ENCODE results near the gene PRKCQ. TPM values are rescaled to one million over a fixed set of nuclear protein-coding genes. Genes with fewer than 3 reads are reported as not detected.

The PRKCQ gene
- total and polyA plus RNA-seq, 2 of the 4 experiments (the other 2 are of a cell fraction): under 0.01 to 0.03 TPM

DNA sequence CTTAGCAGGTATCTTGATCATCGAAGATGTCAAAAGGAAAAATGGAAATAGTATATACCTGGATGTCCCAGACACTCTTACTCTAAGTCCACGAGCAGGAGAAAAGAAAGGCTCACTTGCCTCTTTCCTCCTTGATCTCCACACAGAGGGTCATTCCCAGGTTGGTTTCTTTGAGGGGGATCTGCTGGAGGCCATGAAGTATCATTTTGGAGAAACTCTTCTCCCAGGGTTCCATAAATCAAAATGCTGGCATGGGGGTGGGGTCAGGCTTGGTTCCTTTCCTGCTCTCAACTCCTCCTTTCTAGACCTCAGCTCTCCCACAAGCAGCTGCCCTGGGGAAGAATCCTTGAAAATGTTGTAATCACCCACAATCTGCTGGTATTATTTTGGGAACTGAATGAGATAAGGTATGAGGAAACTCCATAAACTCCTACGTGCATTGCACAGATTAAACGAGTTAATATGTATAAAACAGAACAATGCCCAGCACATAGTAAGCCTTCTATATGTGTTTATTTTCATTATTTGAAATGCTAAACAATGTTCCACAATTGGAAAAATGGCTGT lies 54.4 kb downstream of the PRKCQ start:
- no peak overlapping the region for H4K91ac ChIP-seq (ENCODE audit: insufficient read depth, low read depth, low read length)
- intact Hi-C loops (cut with micrococcal nuclease): no loop called here
- no TSS peak for BruUV-seq (replicated peaks)
- ChIA-PET CTCF (no interaction called here), POLR2A (ENCODE audit: unreplicated experiment) (no interaction called here)
- no peaks in the 10 kb centered on the region for H3K27me3 ChIP-seq (ENCODE audit: control insufficient read depth, insufficient read depth, low read length)
- no peak for TF ChIP-seq SMC3 (IDR thresholded peaks at IDR 0.05; ENCODE audit: low read depth, low read length)
- TF ChIP-seq MAZ (IDR thresholded peaks at IDR 0.05; ENCODE audit: borderline replicate concordance, low read depth, low read length): no peak
- no peak for TF ChIP-seq MAFK (IDR thresholded peaks at IDR 0.05; ENCODE audit: low read depth, low read length)
- no peak for TF ChIP-seq BHLHE40 (IDR thresholded peaks at IDR 0.05; ENCODE audit: low read depth, low read length)
- TF ChIP-seq RCOR1 (IDR thresholded peaks at IDR 0.05; ENCODE audit: insufficient replicate concordance, low read length): no peak
- TF ChIP-seq, protein P1, sequence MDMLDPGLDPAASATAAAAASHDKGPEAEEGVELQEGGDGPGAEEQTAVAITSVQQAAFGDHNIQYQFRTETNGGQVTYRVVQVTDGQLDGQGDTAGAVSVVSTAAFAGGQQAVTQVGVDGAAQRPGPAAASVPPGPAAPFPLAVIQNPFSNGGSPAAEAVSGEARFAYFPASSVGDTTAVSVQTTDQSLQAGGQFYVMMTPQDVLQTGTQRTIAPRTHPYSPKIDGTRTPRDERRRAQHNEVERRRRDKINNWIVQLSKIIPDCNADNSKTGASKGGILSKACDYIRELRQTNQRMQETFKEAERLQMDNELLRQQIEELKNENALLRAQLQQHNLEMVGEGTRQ (IDR thresholded peaks at IDR 0.05; ENCODE audit: low read depth, low read length): no peak
- no peak for TF ChIP-seq MXI1 (IDR thresholded peaks at IDR 0.05; ENCODE audit: borderline replicate concordance, low read depth, low read length)
- no peak for TF ChIP-seq RFX5 (IDR thresholded peaks at IDR 0.05; ENCODE audit: low read depth, low read length)
- no peak for TF ChIP-seq CHD1 (IDR thresholded peaks at IDR 0.05; ENCODE audit: low read depth, low read length)
- no peak overlapping the region for H4K5ac ChIP-seq (ENCODE audit: low read depth, low read length)
- no CpG with 5 or more reads among the region's 4 CpGs for WGBS, 2 experiments (ENCODE audit: extremely low coverage in 2 of 2, insufficient read length in 1 of 2)
- no peak overlapping the region for H3K4me3 ChIP-seq (ENCODE audit: insufficient read depth, low read depth, low read length)
- H3K4me1 ChIP-seq (ENCODE audit: control insufficient read depth, insufficient read depth, low read length): no peaks in the 10 kb centered on the region
- H2BK5ac ChIP-seq (ENCODE audit: low read depth, low read length, poor library complexity, severe bottlenecking): no peak overlapping the region
- dilution Hi-C loops (cut with HindIII; ENCODE audit: low sequenced_read_pairs, unreplicated experiment): no loop called here
- no peak overlapping the region for H3K23ac ChIP-seq (ENCODE audit: low read depth, low read length)
- H3K14ac ChIP-seq (replicated peaks; ENCODE audit: low read depth, low read length): no peak overlapping the region
- in situ Hi-C loops (cut with MboI; ENCODE audit: low sequenced_read_pairs): no loop called here
- H3K79me1 ChIP-seq (ENCODE audit: low read depth in 1 of 2, low read length in 2 of 2): no peaks in the 10 kb centered on the region
- H4K8ac ChIP-seq (ENCODE audit: low read depth in 2 of 2, low read length in 2 of 2): no peak overlapping the region
- H3K4me2 ChIP-seq (ENCODE audit: low read depth, low read length): no peak overlapping the region
- no peaks in the 10 kb centered on the region for H4K20me1 ChIP-seq (ENCODE audit: insufficient read depth, low read length)
- DNase-seq (no peak), ATAC-seq (ENCODE audit: low read depth) (no peak)
- H2BK120ac ChIP-seq (ENCODE audit: low read depth, low read length): no peak overlapping the region
- no peaks in the 10 kb centered on the region for H3K36me3 ChIP-seq (ENCODE audit: control insufficient read depth, insufficient read depth, low read length)
- no peak overlapping the region for H2BK20ac ChIP-seq (ENCODE audit: low read depth, low read length)
- H3K56ac ChIP-seq (ENCODE audit: extremely low read depth, insufficient read depth, low read length): no peak overlapping the region
- H3K9me3 ChIP-seq (ENCODE audit: control insufficient read depth, insufficient read depth, low read length): no peaks in the 10 kb centered on the region
- H2AK9ac ChIP-seq (replicated peaks; ENCODE audit: low read depth, low read length, poor library complexity): no peak overlapping the region
- H3K9me1 ChIP-seq (ENCODE audit: insufficient read depth, low read length): no peaks in the 10 kb centered on the region
- H3K18ac ChIP-seq (ENCODE audit: low read depth, low read length): no peak overlapping the region
- no peak overlapping the region for H3K27ac ChIP-seq (ENCODE audit: insufficient read depth, low read length)
- no peak overlapping the region for H2AK5ac ChIP-seq (ENCODE audit: low read depth, low read length)
- H3K4ac ChIP-seq (ENCODE audit: low read depth, low read length): no peak overlapping the region
- H2AFZ ChIP-seq (replicated peaks; ENCODE audit: low read length, poor library complexity): no peak overlapping the region
- H2BK15ac ChIP-seq (ENCODE audit: low read depth, low read length): no peak overlapping the region
- H3K9ac ChIP-seq (ENCODE audit: low read depth, low read length): no peak overlapping the region
